ENCODE measurements around the gene UGGT2.
"Not testable (repeated sequence)": the region's sequence is repeated elsewhere in the genome, so short reads cannot be mapped to it uniquely, and the experiment has no call there.

UGGT2 gene

DNA sequence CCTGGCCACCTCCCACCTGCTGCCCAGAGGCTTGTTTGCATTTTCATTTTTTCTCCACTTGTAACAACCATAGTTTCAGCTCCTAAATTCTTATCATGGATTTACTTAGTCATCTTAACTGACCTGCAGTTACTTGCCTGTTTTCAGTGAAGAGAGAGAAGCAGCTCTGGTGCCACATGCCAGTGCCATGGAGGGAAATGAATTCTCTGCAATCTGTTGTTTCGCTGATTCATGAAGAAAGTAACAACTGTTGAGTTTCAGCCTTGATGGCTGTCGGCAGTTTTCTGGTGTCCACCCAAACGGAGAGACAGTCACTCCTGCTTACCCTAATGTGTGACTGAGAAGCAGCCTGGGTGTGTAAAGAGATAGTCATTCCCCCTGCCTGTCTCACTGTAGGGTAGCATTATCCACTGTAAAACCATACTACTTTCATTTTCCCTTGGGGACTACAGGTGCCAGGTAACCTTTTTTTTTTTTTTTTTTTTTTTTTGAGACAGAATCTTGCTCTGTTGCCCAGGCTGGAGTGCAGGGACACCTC is 260.1 kb downstream of the UGGT2 start:
- DNase-seq, result no peak

DNA sequence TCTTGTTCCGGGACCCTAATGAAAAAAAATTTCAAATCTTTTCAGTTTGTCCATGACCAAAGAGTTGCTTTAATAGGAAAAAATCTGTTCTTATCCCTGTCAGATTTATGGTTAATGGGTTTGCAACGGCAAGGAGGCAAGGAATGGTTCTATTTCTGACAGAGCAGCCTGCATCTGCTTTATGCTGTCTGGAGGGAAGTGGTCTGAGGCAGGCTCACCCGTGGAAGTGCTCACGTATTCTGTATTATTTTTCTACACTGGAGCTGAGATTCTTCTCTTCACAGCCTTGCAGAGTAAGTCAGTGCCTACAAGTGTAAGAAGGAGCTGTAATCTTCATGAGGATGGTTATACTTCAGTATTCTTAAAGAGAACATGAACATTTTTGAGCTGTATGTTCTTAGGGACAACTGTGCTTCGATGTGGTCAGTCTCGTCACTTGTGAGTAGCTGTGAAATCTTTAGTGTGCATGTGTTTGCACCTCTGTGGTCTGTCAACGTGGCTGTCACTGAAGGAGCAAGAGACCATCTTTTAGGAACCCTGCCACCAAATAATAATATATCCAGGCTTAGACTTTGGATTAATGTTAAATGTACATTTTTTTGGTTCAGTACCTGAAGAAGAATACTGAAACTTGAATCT is 262.0 kb downstream of the UGGT2 start:
- DNase-seq, result no peak

DNA sequence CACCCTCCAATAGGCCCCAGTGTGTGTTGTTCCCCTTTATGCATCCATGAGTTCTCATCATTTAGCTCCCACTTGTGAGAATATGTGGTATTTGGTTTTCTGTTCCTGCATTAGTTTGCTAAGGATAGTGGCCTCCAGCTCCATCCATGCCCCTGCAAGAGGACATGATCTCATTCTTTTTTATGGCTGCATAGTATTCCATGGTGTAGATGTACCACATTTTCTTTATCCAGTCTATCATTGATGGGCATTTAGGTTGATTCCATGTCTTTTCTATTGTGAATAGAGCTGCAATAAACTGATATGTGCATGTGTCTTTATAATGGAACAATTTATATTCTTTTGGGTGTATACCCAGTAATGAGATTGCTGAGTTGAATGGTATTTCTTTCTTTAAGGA is 263.9 kb downstream of the UGGT2 start:
- DNase-seq, result not testable (repeated sequence)

DNA sequence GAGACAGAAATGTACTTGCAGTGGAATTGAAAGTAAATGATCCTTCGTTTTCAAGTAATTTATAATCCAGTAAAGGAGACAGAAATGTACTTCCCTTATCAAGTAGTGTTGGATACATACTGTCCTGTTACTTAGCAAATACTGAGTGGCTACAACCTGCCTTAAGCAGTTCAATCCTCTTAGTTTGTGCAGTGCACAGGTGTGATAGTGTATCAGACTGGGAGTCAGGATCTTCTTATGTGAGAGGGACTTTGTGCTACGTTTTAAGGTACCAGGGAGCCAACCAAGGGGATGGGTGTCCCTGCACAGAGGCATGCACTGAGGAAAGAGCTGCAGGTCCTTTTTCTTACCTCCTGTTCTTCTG is 265.1 kb downstream of the UGGT2 start:
- no peak for DNase-seq

DNA sequence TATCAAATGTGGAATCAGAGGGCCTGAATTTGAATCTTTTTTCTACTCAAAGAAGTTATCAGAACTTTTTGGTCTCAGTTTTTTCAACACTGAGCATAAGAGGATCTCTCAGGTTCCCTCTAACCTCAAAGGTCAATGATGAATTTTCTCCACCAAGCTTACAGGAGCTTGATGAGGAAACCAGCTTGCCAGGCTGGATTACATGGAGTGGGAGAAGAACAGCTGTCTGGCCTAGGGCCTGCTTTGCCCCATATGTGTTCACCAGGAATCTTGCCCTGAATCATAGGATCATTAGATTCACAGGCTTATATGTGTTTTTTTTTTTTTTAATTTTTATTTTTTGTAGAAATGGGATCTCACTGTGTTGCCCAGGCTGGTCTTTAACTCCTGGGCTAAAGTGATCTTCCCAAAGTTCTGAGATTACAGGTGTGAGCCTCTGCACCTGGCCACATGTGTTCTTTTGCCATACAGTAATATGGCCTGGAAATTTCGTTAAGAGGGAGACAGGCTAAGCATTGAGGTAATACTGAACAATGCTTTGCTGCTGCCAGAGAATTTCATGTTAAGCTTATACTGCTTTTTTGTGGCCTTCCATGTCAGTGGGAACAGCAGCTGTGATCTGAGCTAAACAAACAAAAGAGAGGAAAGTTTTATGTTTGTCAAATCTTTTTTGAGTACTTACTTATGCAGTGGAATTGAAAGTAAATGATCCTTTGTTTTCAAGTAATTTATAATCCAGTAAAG is 265.7 kb downstream of the UGGT2 start:
- no peak for DNase-seq

DNA sequence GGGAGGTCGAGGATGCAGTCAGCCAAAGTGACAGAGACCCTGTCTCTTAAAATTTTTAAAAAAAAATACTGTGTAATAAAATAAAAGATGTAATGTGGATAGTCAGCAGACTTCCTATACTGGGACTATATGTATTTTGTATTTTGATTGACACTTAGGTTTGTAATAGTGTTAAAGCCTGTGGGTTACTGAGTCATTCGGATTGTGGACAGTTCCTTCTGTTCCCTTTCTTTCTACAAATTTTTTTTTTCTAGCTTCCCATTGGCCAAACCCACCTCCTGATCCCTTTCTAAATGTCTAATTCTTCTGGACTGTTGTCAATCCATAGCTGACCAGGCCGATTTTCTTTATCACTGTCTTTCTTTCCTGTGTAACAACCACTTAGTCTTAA is 268.3 kb downstream of the UGGT2 start:
- peak; percentile 32 for DNase-seq

DNA sequence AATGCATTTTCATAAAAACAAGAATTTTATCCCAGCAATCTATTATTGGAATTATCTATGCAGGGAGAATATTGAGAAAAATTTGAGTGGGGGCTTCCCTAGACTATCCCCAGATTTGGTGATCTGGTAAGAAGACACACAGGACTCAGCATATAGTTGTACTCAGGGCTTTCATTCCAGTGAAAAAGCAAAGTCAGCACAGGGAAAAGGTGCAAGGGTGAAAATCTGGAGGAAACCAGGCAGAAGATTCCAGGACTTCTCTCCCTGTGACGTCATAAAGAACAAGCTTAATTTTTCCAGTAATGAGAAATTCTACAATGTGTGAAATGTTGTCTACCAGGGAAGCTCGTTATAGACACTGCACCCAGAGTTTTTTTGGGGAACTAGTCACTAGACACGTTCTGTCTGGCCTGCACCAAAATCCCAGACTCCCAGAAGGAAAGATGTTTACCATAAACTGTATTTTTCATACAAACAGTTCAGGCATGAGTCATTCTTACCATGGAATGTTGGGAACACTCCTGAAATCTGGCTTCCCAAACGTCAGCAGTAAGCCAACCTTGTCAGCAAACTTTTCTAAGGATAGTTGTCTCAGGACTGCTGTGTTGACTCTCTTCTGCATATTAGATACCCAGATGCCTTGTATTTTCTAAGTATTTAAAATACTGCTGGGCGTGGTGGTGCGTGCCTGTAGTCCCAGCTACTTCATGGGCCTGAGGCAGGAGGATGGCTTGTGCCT is 268.9 kb downstream of the UGGT2 start:
- no peak for DNase-seq

DNA sequence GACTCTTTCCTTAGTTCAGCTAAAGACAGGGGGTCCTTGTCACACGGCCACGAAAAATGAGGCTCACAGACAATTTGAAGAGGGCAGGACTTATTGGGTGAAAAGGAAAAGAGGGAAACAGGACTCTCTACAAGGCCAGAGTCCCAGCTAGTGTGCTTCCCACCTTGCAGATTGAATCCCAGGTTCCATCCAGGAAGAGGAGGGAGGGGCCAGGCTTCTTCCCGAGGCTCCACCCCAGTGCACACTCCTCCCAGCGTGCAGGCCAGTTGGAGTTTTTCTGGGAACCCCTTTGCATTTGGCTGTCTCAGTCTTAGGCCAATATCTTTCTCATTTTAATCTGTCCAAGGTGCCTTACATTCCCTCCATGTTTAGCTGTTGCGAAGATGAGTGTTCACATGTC is 269.5 kb downstream of the UGGT2 start:
- DNase-seq, result no peak

DNA sequence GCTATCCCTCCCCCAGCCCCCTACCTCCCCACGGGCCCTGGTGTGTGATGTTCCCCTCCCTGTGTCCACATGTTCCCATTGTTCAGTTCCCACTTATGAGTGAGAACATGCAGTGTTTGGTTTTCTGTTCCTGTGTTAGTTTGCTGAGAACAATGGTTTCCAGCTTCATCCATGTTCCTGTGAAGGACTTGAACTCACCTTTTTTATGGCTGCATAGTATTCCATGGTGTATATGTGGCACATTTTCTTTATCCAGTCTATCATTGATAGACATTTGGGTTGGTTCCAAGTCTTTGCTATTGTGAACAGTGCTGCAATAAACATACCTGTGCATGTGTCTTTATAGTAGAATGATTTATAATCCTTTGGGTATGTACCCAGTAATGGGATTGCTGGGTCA is 271.3 kb downstream of the UGGT2 start:
- DNase-seq, result not testable (repeated sequence)

DNA sequence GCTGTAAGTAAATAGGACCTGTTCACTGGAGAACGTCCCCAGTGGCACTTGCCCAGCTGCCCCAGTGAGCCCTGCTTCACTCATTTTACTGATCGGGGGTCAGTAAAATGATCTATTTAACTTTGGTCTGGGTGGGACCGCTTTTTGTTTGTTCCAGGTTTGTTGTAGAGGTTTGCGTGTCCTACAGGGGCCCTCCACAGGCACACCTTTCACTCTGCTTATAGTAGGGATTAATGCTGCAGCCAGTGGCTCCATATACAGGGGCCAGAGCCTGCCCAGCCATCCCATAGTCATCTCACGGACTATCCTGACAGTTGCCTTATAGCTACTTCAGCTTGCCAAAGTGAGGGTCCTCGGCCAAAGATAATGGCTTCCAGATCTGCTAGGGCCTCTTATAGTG is 272.2 kb downstream of the UGGT2 start:
- DNase-seq, result no peak

DNA sequence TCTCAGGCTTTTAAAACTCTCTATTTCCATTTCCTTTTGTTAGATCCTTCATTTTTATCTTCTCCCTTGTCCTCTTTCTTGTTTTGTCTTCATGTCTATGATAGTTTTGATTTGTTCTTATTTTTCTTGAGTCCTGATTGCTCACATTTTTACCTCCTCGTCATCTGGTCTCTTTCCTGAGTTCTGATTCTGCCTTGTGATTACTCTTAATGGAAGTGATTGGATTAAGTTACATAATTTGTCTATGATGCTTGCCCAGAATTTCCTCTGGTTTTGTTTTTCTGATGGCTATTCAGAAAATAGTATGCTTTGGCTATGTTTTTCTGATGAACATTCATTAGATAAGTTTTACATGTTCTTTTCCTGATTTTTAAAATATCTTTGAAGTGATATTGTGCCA is 273.7 kb downstream of the UGGT2 start:
- DNase-seq, result no peak

DNA sequence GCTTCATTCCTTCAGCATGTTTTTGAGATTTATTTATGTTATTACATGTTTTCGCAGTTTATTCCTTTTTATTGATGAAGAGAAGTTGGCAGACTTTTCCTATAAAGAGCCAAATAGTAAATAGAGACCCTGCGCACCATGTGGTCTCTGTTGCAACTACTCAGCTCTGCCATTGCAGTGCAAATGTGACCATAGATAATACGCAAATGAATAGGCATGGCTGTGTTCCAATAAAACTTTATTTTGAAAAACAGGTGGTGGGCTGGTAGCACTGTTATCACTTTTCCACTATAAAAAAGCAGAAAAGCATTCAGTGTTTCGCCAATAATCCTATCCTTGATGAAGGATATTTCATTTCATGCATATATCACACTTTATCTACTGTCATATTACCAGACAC is 281.3 kb downstream of the UGGT2 start:
- DNase-seq, result no peak

DNA sequence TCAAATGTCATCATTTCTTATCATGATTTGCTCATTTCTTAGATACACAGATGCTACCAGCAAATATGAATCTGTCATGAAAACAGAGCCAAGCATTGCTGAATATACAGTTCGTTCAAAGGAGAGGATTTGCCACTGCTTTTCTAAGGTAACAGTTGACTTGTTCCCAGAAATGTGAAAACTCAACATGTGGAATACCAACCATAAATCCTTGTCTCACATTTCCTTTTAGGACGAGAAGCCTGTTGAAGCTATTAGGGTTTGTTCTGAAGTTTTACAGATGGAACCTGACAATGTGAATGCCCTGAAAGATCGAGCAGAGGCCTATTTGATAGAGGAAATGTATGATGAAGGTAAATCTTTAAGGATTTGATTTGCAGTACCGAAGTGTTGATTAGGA is 289.6 kb downstream of the UGGT2 start:
- no peak for DNase-seq

DNA sequence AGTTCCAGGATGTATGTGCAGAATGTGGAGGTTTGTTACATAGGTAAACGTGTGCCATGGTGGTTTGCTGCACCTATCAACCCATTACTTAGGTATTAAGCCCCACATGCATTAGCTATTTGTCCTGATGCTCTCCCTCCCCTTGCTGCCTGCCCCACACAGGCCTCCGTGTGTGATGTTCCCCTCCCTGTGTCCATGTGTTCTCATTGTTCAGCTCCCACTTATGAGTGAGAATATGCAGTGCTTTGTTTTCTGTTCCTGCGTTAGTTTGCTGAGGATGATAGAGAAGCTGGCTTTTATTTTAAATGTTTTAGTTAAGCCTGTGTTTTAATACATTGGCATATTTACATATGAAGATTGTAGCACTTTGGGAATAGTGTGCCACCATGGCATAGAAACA is 290.6 kb downstream of the UGGT2 start:
- not testable (repeated sequence) for DNase-seq

DNA sequence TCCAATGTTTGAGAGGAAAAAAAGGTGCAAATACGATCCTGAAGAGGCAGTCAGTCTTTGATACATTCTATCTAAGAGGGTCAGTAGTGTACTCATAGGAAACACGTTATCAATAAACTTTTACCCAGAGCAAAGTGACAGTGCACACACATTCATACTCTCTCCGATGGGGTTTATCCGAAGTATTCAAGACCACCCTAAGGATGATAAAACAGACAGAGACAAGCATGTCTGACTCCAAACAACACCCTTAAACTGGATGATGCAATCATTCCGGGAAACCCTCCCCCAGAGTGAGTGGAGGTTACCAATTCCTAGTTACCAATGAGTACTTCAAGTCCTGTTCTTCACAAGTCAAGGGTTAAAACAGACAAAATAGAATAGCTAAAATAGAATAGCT is 297.1 kb downstream of the UGGT2 start:
- no peak for DNase-seq

DNA sequence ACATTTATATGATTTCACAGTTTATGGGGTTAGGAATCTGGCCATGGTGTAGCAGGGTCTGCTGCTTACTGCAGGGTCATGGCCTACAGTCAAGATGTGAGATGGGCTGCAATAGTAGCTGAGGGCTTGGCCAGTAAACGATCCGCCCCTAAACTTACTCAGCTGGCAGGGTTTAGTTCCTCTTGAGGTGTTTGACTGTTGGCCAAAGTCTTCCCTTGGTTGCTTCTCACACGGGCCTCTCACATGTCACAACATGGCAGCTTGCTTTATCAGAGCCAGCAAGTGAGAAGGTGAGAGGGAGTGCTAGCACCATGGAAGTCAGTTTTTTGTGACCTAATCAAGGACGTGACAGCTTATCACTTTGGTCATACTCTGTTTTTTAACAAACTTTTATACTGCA is 299.1 kb downstream of the UGGT2 start:
- DNase-seq, result peak; percentile 16

DNA sequence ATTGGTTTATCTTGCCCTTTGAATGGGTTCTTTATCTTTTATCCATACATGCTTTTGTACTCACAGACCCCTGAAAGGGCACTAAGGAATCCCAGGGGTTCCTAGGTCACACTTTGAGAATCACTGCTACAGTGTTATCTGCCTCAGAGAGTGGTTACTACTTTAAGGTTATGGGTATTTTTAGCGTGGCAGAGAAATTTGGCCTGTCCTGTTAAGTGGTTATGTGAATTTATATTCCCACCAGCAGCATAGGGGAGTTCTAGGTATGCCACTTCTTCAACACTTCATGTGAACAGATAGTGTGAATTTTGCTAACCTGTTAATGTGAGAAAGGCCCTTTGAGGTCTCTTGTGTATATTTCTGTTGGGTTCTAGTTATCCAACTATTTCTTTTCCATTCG is 300.5 kb downstream of the UGGT2 start:
- no peak for DNase-seq

All from suppressor macrophage treated with lipopolysaccharide for 4 hours (primary cell).